KMS-11 (cell line): ENCODE measurements around the gene ARID1B.

ENCODE experiments used
- H2AFZ ChIP-seq: fragments of 200-600 bp; sonication (generic); 2 replicates; pipeline ENCODE4 v1.6.1; 2016; ENCODE audit warnings: antibody characterized with exemption, mixed run types, low read depth
- H3K27ac ChIP-seq: fragments of 200-600 bp; sonication (generic); 2 replicates; pipeline ENCODE4 v1.6.1; 2016; ENCODE audit warnings: mild to moderate bottlenecking, mixed run types
- H3K27me3 ChIP-seq: fragments of 200-600 bp; sonication (generic); 2 replicates; pipeline ENCODE4 v1.6.1; 2017; ENCODE audit warnings: mild to moderate bottlenecking, low read depth, mixed run types, moderate library complexity; ENCODE audit not compliant: insufficient read depth
- H3K36me3 ChIP-seq: fragments of 200-600 bp; sonication (generic); 2 replicates; pipeline ENCODE4 v1.6.1; 2017; ENCODE audit warnings: mild to moderate bottlenecking, mixed run types; ENCODE audit not compliant: insufficient read depth
- H3K4me1 ChIP-seq: fragments of 200-600 bp; sonication (generic); 2 replicates; pipeline ENCODE4 v1.6.1; 2016; ENCODE audit warnings: mild to moderate bottlenecking, low read depth, mixed run types; ENCODE audit not compliant: poor library complexity, severe bottlenecking
- H3K4me2 ChIP-seq: fragments of 200-600 bp; sonication (generic); 2 replicates; pipeline ENCODE4 v1.7.0; 2016; ENCODE audit warnings: mild to moderate bottlenecking, mixed run types
- H3K4me3 ChIP-seq: fragments of 200-600 bp; sonication (generic); IDR thresholded peaks from 2 replicates; pipeline ENCODE4 v1.6.1; 2017; ENCODE audit warnings: low read depth, low read length, mixed read lengths; ENCODE audit not compliant: insufficient read depth
- H3K79me2 ChIP-seq: fragments of 200-600 bp; sonication (generic); 2 replicates; pipeline ENCODE4 v1.6.1; 2016; ENCODE audit warnings: low read depth, mixed run types; ENCODE audit not compliant: insufficient read depth
- H3K9ac ChIP-seq: fragments of 200-600 bp; sonication (generic); 2 replicates; pipeline ENCODE4 v1.6.1; 2016; ENCODE audit warnings: mild to moderate bottlenecking, mixed run types
- H4K20me1 ChIP-seq: fragments of 200-600 bp; sonication (generic); 2 replicates; pipeline ENCODE4 v1.6.1; 2016; ENCODE audit warnings: mild to moderate bottlenecking, mixed run types; ENCODE audit not compliant: insufficient read depth
- TF ChIP-seq, protein P1 (sequence below): fragments of 200-600 bp; sonication (generic); conservative IDR thresholded peaks from 2 replicates; pipeline ENCODE4 v1.6.1; 2017; ENCODE audit warnings: low read depth, mild to moderate bottlenecking, antibody characterized with exemption, low read length, moderate library complexity, mixed read lengths

ARID1B gene

DNA sequence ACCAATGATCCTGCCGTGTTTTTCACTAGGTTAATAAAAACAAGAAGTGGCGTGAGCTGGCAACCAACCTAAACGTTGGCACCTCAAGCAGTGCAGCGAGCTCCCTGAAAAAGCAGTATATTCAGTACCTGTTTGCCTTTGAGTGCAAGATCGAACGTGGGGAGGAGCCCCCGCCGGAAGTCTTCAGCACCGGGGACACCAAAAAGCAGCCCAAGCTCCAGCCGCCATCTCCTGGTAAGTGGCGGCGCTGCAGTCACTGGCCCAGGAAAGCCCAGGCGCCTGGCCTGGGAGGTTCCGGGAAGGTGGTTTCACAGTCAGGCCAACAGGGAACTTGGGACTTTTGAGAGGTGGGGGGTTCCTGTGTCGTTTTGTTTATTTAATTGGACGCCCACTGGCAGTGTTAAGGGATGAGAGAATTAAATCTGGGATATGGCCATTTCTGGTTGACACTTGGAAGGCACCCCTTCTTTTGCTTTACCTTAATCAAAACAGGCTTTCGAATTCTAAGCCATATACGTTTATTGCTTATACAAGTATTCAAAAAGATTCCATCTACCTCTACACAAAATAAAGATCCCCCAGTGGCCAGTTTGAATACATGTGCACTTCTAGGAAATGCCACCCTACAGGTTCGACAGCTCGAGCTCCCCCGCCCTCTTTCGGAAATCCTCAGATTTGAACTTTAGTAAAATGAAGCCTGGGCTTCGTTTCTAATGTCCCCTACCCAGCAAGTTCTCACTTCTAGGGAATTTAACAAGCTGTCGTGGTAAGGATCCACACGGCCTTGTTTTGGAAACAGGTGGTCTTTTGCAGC, 407.2 kb downstream of the ARID1B start:
- Histone ChIP-seq H3K27me3 (no peaks in the 10 kb centered on the region), H3K4me2 (peak overlapping the region; percentile 19; the same call in 1 of the 2 replicates), H3K4me3 (no peak overlapping the region), H3K79me2 (no peaks in the 10 kb centered on the region), H4K20me1 (no peaks in the 10 kb centered on the region), H3K9ac (no peak overlapping the region), H3K27ac (peak overlapping the region; percentile 70; the same call in 1 of the 2 replicates), H2AFZ (no peak overlapping the region), H3K36me3 (0 out of 2 replicates have a peak, but pooled peaks cover 2% of the 10 kb centered on the region), H3K4me1 (peaks cover 68% of the 10 kb centered on the region)
- TF ChIP-seq, protein P1, sequence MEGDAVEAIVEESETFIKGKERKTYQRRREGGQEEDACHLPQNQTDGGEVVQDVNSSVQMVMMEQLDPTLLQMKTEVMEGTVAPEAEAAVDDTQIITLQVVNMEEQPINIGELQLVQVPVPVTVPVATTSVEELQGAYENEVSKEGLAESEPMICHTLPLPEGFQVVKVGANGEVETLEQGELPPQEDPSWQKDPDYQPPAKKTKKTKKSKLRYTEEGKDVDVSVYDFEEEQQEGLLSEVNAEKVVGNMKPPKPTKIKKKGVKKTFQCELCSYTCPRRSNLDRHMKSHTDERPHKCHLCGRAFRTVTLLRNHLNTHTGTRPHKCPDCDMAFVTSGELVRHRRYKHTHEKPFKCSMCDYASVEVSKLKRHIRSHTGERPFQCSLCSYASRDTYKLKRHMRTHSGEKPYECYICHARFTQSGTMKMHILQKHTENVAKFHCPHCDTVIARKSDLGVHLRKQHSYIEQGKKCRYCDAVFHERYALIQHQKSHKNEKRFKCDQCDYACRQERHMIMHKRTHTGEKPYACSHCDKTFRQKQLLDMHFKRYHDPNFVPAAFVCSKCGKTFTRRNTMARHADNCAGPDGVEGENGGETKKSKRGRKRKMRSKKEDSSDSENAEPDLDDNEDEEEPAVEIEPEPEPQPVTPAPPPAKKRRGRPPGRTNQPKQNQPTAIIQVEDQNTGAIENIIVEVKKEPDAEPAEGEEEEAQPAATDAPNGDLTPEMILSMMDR, result peak; percentile 80

DNA sequence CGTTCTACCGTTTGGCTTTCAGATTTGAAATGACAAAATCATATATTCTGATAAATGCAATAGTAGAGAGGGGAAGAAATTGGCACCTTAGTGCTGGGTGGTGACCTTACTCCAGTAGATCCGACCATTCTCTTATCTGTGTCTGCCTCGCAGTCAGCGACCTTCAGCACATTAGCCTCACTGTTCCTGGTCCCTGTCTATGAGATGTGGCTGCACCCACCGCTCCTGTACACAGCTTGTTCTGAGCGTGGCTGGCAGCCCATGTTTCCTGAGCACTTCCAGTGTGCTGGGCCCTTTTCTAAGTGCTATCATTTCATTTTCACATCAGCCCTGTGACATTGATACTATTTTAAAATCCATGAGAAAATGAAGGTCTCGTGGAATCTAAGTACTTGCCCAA, 408.0 kb downstream of the ARID1B start:
- H2AFZ ChIP-seq, result no peak overlapping the region
- no peak overlapping the region for H3K4me2 ChIP-seq
- H4K20me1 ChIP-seq, result no peaks in the 10 kb centered on the region
- H3K4me1 ChIP-seq, result peaks cover 68% of the 10 kb centered on the region
- no peak overlapping the region for H3K9ac ChIP-seq
- TF ChIP-seq, protein P1, result no peak
- H3K27me3 ChIP-seq, result no peaks in the 10 kb centered on the region
- no peak overlapping the region for H3K4me3 ChIP-seq
- no peak overlapping the region for H3K27ac ChIP-seq
- 0 out of 2 replicates have a peak, but pooled peaks cover 2% of the 10 kb centered on the region for H3K36me3 ChIP-seq
- H3K79me2 ChIP-seq, result no peaks in the 10 kb centered on the region

DNA sequence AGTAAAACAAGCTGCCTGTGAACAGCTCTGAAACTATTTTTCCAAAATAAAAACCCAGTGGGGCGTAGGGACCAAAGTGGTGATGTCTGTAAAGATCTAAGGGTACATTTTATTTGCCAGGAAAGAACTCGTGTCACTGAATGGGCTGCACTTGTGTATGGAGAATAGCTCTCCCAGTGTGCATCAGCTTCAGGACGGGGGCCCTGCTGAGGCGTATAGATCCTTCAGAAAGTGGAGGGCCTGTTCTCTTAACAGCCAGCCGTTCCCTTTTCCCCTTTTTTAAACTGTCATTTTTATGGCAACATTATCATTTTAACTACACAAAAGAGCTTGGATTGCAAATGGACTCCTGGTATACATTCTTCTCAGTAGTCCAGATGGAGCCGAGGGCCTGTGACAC, 408.8 kb downstream of the ARID1B start:
- H3K79me2 ChIP-seq, result no peaks in the 10 kb centered on the region
- no peaks in the 10 kb centered on the region for H3K27me3 ChIP-seq
- no peaks in the 10 kb centered on the region for H4K20me1 ChIP-seq
- 0 out of 2 replicates have a peak, but pooled peaks cover 5% of the 10 kb centered on the region for H3K36me3 ChIP-seq
- peaks cover 61% of the 10 kb centered on the region for H3K4me1 ChIP-seq
- H2AFZ ChIP-seq, result no peak overlapping the region
- H3K9ac ChIP-seq, result no peak overlapping the region
- H3K4me3 ChIP-seq, result no peak overlapping the region
- H3K27ac ChIP-seq, result no peak overlapping the region
- no peak overlapping the region; the same call in 1 of the 2 replicates for H3K4me2 ChIP-seq
- TF ChIP-seq, protein P1, result no peak

DNA sequence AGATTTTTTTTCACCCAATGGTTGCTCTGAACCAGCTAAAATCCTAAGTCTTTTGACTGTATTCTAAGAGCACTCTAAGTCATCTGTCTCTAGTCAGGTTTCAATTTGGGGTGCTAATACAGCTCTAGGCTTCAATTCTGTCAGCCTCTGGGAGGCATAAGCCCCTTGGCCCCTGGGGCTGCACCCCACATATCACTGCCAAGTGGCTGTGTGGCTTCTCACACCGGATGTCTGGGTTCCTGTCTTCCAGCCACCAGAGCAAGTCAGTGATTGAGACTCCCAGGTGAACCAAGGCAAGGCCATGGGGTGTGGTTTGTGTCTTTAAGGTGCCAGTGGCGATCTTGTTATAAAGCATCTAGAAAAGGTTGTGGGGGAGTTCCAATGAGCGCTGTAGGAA, 409.6 kb downstream of the ARID1B start:
- no peaks in the 10 kb centered on the region for H4K20me1 ChIP-seq
- H3K4me3 ChIP-seq, result no peak overlapping the region
- H3K36me3 ChIP-seq, result 0 out of 2 replicates have a peak, but pooled peaks cover 5% of the 10 kb centered on the region
- H3K4me1 ChIP-seq, result peaks cover 53% of the 10 kb centered on the region
- TF ChIP-seq, protein P1, result no peak
- no peak overlapping the region for H2AFZ ChIP-seq
- no peaks in the 10 kb centered on the region for H3K27me3 ChIP-seq
- no peaks in the 10 kb centered on the region for H3K79me2 ChIP-seq
- H3K4me2 ChIP-seq, result peak overlapping the region; percentile 62
- H3K9ac ChIP-seq, result no peak overlapping the region
- H3K27ac ChIP-seq, result peak overlapping the region; percentile 38; the same call in 1 of the 2 replicates
